Caco-2 (cell line): ENCODE data around the gene SAMD4B. TPM values are rescaled to one million over a fixed set of nuclear protein-coding genes. Genes with fewer than 3 reads are reported as not detected.

ENCODE experiments used
- BruUV-seq: library from RNA; stranded (reverse); fragments of 400-500 nt; replicated peaks from 2 replicates; lab custom pipeline; 2021; lab: Mats Ljungman, UMichigan
- CTCF ChIA-PET: fragments of 300-600 bp; sonication (Branson Sonifier 250); formaldehyde crosslinking; loops from one replicate; lab custom pipeline; 2022; ENCODE audit warnings: antibody characterized with exemption; lab: Charles Lee
- POLR2A ChIA-PET: fragments of 300-600 bp; sonication (Branson Sonifier 250); formaldehyde crosslinking; loops from one replicate; lab custom pipeline; 2022; ENCODE audit warnings: antibody characterized with exemption; lab: Charles Lee
- DNase-seq, 2 experiments: peaks; one replicate each; pipeline versions ENCODE4 v3.0.0 to v3.0.0-alpha.2; 2020 to 2022
- H3K27me3 ChIP-seq: replicated peaks from 2 replicates; pipeline ENCODE4 v1.6.0; 2011; ENCODE audit warnings: low read length; ENCODE audit not compliant: control insufficient read depth, insufficient read depth
- H3K36me3 ChIP-seq: 2 replicates; pipeline ENCODE4 v1.5.1; 2011; ENCODE audit warnings: low read length; ENCODE audit not compliant: control insufficient read depth, insufficient read depth
- H3K4me1 ChIP-seq: fragments of 250-450 bp; sonication (Bioruptor Pico); 2 replicates; pipeline ENCODE4 v1.5.1; 2020; ENCODE audit warnings: mild to moderate bottlenecking
- H3K4me3 ChIP-seq: 2 replicates; pipeline ENCODE4 v1.5.1; 2011; ENCODE audit warnings: low read depth, mild to moderate bottlenecking, control low read depth, low read length
- H3K9me3 ChIP-seq: fragments of 250-450 bp; sonication (Bioruptor Pico); 2 replicates; pipeline ENCODE4 v1.5.1; 2020; ENCODE audit warnings: mild to moderate bottlenecking, moderate library complexity
- H3K27ac Mint-ChIP-seq: one replicate; pipeline ENCODE4 v1.8.0; 2022; ENCODE audit warnings: mixed read lengths; ENCODE audit not compliant: unreplicated experiment
- H3K27me3 Mint-ChIP-seq: one replicate; pipeline ENCODE4 v1.8.0; 2022; ENCODE audit warnings: mixed read lengths; ENCODE audit not compliant: insufficient read depth, unreplicated experiment
- H3K36me3 Mint-ChIP-seq: one replicate; pipeline ENCODE4 v1.8.0; 2022; ENCODE audit warnings: mild to moderate bottlenecking, mixed read lengths; ENCODE audit not compliant: insufficient read depth, unreplicated experiment
- H3K4me1 Mint-ChIP-seq: one replicate; pipeline ENCODE4 v1.8.0; 2022; ENCODE audit warnings: low read depth, mixed read lengths; ENCODE audit not compliant: unreplicated experiment
- H3K4me3 Mint-ChIP-seq: one replicate; pipeline ENCODE4 v1.8.0; 2022; ENCODE audit warnings: mild to moderate bottlenecking, moderate library complexity, mixed read lengths; ENCODE audit not compliant: unreplicated experiment
- H3K9me3 Mint-ChIP-seq: one replicate; pipeline ENCODE4 v1.8.0; 2022; ENCODE audit warnings: mixed read lengths; ENCODE audit not compliant: unreplicated experiment
- CTCF ChIP-seq, 2 experiments: fragments of 200-600 bp in 1 of 2; IDR thresholded peaks; 1 replicate in 1 of 2; 2 replicates in 1 of 2; pipeline versions ENCODE4 v1.5.1 to v1.8.0; 2011 to 2022; ENCODE audit warnings: antibody characterized with exemption in 1 of 2, control low read depth in 1 of 2, inconsistent platforms in 1 of 2, low read depth in 1 of 2, low read length in 1 of 2, mild to moderate bottlenecking in 1 of 2, moderate library complexity in 1 of 2; ENCODE audit not compliant: insufficient read depth in 1 of 2, severe bottlenecking in 1 of 2, unreplicated experiment in 1 of 2
- intact Hi-C: fragments of 100-400 bp; cut with micrococcal nuclease; formaldehyde crosslinking; loops from one replicate; pipeline ENCODE4 v1.10.0; 2022; ENCODE audit not compliant: unreplicated experiment
- microRNA-seq: library from miRNA; unstranded; fragments of <30 nt; microRNA quantifications from one replicate; pipeline ENCODE4 v1.2.0, GENCODE V29; 2022
- total RNA-seq: library from RNA; stranded (reverse); gene quantifications from 2 replicates; pipeline ENCODE4 v1.2.3, GENCODE V29; 2022

SAMD4B gene
- total RNA-seq, 1 experiment from 2014 or later, result 132 TPM

- peaks cover 79% of the 10 kb centered on the region for H3K36me3 Mint-ChIP-seq
- H3K27ac Mint-ChIP-seq, result peak overlapping the region; percentile 93
- CTCF ChIA-PET, result no interaction called here
These were observed 91.4 kb downstream of the SAMD4B start for GRCh38 chr19:39433480-39434079.

GRCh38 chr19:39434123-39435076 lies 92.2 kb downstream of the SAMD4B start:
- DNase-seq, result no peak
- H3K4me3 Mint-ChIP-seq, result peak overlapping the region; percentile 87
- H3K9me3 ChIP-seq, result no peaks in the 10 kb centered on the region
- intact Hi-C loops, result no loop called here
- ChIA-PET CTCF (interaction anchor here (1.3 kb wide), 1 partner anchor 211 kb away, joined by 3 read pairs; no protein-coding TSS in a partner anchor), POLR2A (interaction anchor here (1.5 to 1.7 kb wide), 6 partner anchors 10 to 92 kb away, joined by 20 to 54 read pairs (median 26); partner anchors contain the start of genes MED29, PAF1, PLEKHG2 and SAMD4B)
- no peaks in the 10 kb centered on the region for H3K27me3 Mint-ChIP-seq
- peaks cover 71% of the 10 kb centered on the region for H3K36me3 Mint-ChIP-seq
- no peaks in the 10 kb centered on the region for H3K27me3 ChIP-seq
- peak overlapping the region; percentile 93 for H3K27ac Mint-ChIP-seq
- BruUV-seq, result no TSS peak
- H3K4me1 ChIP-seq, result peaks cover 23% of the 10 kb centered on the region
- peaks cover 23% of the 10 kb centered on the region for H3K4me1 Mint-ChIP-seq
- no peaks in the 10 kb centered on the region for H3K9me3 Mint-ChIP-seq
- TF ChIP-seq CTCF (IDR thresholded peaks at IDR 0.05; ENCODE audit: insufficient read depth in 1 of 2, low read depth in 1 of 2, low read length in 1 of 2, severe bottlenecking in 1 of 2, unreplicated experiment in 1 of 2), result no peak
- peaks cover 7% of the 10 kb centered on the region for H3K36me3 ChIP-seq
- H3K4me3 ChIP-seq, result peak overlapping the region; percentile 63

More at GRCh38 chr19:39433480-39434079, 91.4 kb downstream of the SAMD4B start:
- Histone ChIP-seq H3K9me3 (no peaks in the 10 kb centered on the region), H3K4me3 (no peak overlapping the region), H3K27me3 (no peaks in the 10 kb centered on the region), H3K4me1 (peaks cover 31% of the 10 kb centered on the region), H3K36me3 (peaks cover 7% of the 10 kb centered on the region)
- no peaks in the 10 kb centered on the region for H3K27me3 Mint-ChIP-seq
- H3K4me1 Mint-ChIP-seq, result peaks cover 23% of the 10 kb centered on the region
- H3K4me3 Mint-ChIP-seq, result peak overlapping the region; percentile 87
- no peak for DNase-seq
- BruUV-seq, result no TSS peak
- POLR2A ChIA-PET, result no interaction called here
- no peak for TF ChIP-seq CTCF (IDR thresholded peaks at IDR 0.05; ENCODE audit: insufficient read depth in 1 of 2, low read depth in 1 of 2, low read length in 1 of 2, severe bottlenecking in 1 of 2, unreplicated experiment in 1 of 2)
- no peaks in the 10 kb centered on the region for H3K9me3 Mint-ChIP-seq
- intact Hi-C loops, result no loop called here

Small RNA genes within 50 kb of the gene (microRNA-seq; reads per million reads assigned to microRNA genes)
- not detected for gene MIR4530

Other genes with a start within 250 kb of the SAMD4B start
- 98.6 and 112 TPM in 2 replicates for gene PAK4, start 216.6 kb upstream of the SAMD4B start, total RNA-seq
- gene NCCRP1, start 145.5 kb upstream of the SAMD4B start, total RNA-seq, result 0.39 and 0.84 TPM in 2 replicates
- gene SYCN, start 138.2 kb upstream of the SAMD4B start, total RNA-seq, result not detected in 2 replicates
- not detected in 2 replicates for gene IFNL3, start 97.4 kb upstream of the SAMD4B start, total RNA-seq
- gene IFNL4, start 93.6 kb upstream of the SAMD4B start, total RNA-seq, result not detected in 2 replicates
- gene IFNL2, start 74.0 kb upstream of the SAMD4B start, total RNA-seq, result not detected in 2 replicates
- not detected in 2 replicates for gene IFNL1, start 46.0 kb upstream of the SAMD4B start, total RNA-seq
- 21.1 and 21.2 TPM in 2 replicates for gene LRFN1, start 21.6 kb upstream of the SAMD4B start, total RNA-seq
- 0.91 TPM in 1 of 2 replicates, not detected in the other for gene GMFG, start 6.4 kb upstream of the SAMD4B start, total RNA-seq
- 57.9 and 59.0 TPM in 2 replicates for gene PAF1, start 48.7 kb downstream of the SAMD4B start, total RNA-seq
- gene MED29, start 49.0 kb downstream of the SAMD4B start, total RNA-seq, result 50.3 and 50.8 TPM in 2 replicates
- 25.8 and 29.7 TPM in 2 replicates for gene ZFP36, start 64.4 kb downstream of the SAMD4B start, total RNA-seq
- 49.8 and 64.1 TPM in 2 replicates for gene PLEKHG2, start 70.2 kb downstream of the SAMD4B start, total RNA-seq
- 2,801 and 3,019 TPM in 2 replicates for gene RPS16, start 93.5 kb downstream of the SAMD4B start, total RNA-seq
- 171 and 188 TPM in 2 replicates for gene SUPT5H, start 103.2 kb downstream of the SAMD4B start, total RNA-seq
- 152 and 162 TPM in 2 replicates for gene TIMM50, start 138.4 kb downstream of the SAMD4B start, total RNA-seq
- 1.7 and 2.7 TPM in 2 replicates for gene DLL3, start 156.5 kb downstream of the SAMD4B start, total RNA-seq
- gene SELENOV, start 172.7 kb downstream of the SAMD4B start, total RNA-seq, result 0.46 and 1.6 TPM in 2 replicates
- 2.1 and 2.8 TPM in 2 replicates for gene EID2B, start 190.4 kb downstream of the SAMD4B start, total RNA-seq
- gene EID2, start 197.7 kb downstream of the SAMD4B start, total RNA-seq, result 21.7 and 26.3 TPM in 2 replicates